NB4 (cell line): ENCODE data around the gene MRPL12.

ENCODE experiments used
- CTCF ChIP-seq: IDR thresholded peaks from one replicate; pipeline ENCODE4 v1.5.1; 2012; ENCODE audit warnings: low read depth, low read length
- MYC ChIP-seq: IDR thresholded peaks from 2 replicates; pipeline ENCODE4 v1.6.1; 2011; ENCODE audit warnings: low read depth, low read length
- POLR2A ChIP-seq: IDR thresholded peaks from 2 replicates; pipeline ENCODE4 v1.6.1; 2011; ENCODE audit warnings: mild to moderate bottlenecking; ENCODE audit not compliant: insufficient read length; ENCODE audit errors: extremely low read depth
- TF ChIP-seq, protein P1 (sequence below): IDR thresholded peaks from 2 replicates; pipeline ENCODE4 v1.6.1; 2011; ENCODE audit warnings: low read depth, low read length

DNA sequence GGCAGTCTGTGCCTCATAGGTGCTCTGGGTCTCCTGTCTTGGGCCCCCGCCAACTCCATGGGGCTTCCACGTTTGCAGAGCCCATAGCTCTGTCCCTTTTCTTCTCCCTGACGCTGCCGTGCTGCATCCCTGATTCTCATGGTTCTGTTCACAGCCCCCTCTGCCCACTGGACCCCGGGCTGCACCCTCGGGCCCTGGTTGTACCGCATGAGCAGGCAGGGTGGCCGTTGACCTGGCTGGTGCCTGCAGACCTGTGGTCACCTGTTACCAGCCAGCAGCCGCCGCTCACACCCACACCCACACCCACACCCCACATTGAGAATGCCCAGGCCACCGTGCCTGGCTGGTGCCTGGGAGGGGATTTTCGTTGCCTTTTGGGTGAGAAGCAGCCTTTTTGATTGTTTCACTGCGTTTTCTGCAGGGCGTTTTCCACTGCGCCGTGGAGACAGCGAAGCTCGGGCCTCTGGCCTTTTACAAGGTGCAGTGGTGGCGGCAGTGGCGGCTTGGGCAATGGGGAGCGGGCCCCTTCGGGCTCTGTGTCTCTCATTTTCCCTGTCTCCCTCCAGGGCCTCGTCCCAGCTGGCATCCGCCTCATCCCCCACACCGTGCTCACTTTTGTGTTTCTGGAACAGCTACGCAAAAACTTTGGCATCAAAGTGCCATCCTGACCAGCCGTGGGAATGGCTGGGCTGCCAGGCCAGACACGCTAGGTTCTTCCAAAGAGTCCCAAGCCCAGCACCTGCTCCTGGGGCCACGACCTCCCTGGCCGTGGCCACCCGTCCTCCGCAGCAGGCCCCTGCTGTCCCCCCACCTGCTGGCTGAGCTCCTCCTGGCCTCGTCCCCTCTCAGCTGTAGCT is 16.5 kb downstream of the MRPL12 start:
- TF ChIP-seq CTCF (no peak), POLR2A (no peak), MYC (no peak)
- TF ChIP-seq, protein P1, sequence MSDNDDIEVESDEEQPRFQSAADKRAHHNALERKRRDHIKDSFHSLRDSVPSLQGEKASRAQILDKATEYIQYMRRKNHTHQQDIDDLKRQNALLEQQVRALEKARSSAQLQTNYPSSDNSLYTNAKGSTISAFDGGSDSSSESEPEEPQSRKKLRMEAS: no peak
